ENCODE results near the gene FUOM.

FUOM gene

GRCh38 chr10:133309100-133309719 is 48.6 kb downstream of the FUOM start:
- DNase-seq: peak; percentile 97

DNA sequence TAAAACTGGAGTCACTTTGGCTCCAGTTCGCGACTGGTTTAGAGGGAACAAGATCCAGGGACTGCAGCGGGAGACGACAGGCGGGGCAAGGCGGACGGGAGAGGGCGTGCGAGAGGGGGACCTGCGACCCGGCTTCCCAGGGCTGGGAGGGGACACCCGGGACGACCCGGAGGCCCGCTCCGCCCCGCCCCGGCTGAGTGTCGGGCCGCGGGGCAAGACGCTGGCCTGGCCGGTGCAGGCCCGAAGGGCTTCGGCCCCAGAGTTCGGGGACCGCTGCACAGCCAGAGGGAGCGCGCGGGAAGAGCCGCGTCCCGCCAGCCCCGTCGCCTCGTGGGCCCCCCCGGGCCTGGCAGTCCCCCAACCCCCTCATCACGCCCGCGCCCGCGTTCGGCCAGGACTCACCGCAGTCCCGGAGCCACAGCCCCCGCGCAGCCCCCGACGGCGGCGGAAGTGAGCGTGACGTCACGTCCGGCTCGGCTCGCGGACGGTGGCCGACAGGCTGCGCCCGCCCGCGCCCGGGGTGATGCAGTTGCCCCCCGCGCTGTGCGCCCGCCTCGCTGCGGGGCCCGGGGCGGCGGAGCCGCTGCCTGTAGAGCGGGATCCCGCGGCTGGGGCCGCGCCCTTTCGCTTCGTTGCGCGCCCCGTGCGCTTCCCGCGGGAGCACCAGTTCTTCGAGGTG is 49.3 kb downstream of the FUOM start, which contains the start of the genes TUBGCP2 and ZNF511:
Gene TUBGCP2, minus strand, starts transcription at position 452 of the 679 bp plus-strand sequence. CDS start 5,931 bp downstream, outside the sequence.
Gene ZNF511, plus strand, starts transcription at position 494 of the 679 bp plus-strand sequence. Its CDS starts 30 bp downstream, at position 524.
- peak; percentile 88 for DNase-seq

DNA sequence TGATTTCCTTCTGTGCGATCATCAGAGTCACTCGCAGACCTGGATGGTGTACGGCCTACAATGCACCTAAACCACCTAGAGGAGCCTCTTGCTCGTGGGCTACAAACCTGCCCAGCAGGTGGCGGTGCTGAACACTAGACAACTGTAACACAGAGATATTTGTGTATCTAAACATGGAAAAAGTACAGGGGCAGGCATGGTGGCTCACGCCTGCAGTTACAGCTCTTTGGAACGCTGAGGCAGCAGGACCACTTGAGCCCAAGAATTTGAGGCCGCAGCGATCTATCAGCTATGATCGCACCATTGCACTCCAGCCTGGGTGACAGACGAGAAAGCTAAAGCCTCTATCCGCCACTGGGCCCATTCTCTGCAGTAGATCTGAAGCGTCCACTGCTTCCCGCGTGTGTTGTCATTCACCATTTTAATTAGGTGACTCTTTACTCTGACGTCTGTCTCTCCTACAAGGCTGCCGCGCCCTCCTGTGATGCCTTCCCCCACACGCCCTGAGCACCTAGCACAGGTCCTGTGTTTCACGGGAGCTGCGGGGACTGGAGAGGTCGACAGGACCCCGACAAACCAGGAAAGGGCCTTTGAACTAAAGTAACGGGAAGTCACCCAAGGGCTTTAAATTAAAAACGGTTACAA is 49.9 kb downstream of the FUOM start:
- DNase-seq: peak; percentile 94

DNA sequence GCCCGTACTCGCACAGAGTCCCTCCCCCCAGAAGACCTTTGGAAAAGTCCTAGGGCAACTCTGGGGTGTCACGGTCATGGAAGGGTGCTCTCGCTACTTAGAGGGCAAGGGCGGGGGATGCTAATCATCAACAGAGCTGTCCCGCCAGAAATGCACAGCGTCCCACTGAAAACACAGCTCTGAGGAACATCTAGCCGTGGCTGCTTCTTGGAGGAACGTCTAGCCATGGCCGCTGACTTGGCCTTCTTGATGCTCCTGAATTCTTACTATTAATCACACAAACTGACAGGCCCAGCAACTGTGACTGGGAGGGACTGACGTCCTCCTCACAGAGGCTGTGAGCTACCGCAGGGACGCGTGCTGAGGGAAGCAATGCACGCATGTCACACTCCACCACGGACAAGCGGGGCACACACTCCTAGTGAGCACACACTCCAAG is 50.9 kb downstream of the FUOM start:
- no peak for DNase-seq

DNA sequence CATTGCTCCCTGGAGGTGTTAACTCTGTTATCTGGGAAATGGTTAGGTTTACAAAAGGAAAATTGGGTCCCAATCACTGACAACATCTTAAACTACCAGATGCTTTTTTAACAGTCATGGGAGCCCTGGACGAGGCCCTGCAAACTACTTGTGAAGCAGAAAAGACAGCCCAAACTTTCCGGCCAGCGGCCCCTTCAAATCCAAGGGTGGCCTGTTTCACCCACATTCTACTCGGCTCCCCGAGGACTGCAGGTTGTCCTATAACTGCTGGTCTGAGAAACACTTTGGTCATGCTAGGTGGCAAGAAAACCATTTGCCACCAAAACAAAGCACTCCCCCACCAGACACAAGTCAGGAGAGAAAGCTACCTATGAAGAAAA is 51.7 kb downstream of the FUOM start:
- no peak for DNase-seq

All from activated CD4-positive, alpha-beta T cell treated with anti-CD3 and anti-CD28 coated beads, Interleukin-2, amount 50 U/mL, for 1 hour (primary cell).